ENCODE results near the gene KTN1.

DNA sequence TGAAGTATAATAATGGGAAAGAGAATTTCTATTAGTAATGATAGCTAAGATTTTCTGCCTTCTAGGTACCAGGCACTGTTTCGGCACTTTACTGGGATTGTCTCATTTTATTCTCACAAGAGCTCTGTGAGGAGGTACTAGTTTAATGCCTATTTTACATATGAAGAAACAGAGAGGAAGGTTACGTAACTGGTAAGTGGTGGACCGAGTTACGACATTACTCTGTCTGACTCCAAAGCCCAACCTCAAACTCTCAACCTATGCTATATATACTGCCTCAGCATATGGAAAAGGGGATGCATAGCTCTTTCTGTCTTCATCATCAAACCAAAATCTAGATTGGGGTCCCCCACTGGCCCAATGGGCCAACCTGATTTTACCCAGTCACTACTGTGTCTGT, 133.5 kb downstream of the KTN1 start:
- TF ChIP-seq, protein P1, sequence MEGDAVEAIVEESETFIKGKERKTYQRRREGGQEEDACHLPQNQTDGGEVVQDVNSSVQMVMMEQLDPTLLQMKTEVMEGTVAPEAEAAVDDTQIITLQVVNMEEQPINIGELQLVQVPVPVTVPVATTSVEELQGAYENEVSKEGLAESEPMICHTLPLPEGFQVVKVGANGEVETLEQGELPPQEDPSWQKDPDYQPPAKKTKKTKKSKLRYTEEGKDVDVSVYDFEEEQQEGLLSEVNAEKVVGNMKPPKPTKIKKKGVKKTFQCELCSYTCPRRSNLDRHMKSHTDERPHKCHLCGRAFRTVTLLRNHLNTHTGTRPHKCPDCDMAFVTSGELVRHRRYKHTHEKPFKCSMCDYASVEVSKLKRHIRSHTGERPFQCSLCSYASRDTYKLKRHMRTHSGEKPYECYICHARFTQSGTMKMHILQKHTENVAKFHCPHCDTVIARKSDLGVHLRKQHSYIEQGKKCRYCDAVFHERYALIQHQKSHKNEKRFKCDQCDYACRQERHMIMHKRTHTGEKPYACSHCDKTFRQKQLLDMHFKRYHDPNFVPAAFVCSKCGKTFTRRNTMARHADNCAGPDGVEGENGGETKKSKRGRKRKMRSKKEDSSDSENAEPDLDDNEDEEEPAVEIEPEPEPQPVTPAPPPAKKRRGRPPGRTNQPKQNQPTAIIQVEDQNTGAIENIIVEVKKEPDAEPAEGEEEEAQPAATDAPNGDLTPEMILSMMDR (IDR thresholded peaks at IDR 0.05; ENCODE audit: low read depth, low read length, poor library complexity, severe bottlenecking) = no peak
- TF ChIP-seq EZH2phosphoT487 (IDR thresholded peaks at IDR 0.05; ENCODE audit: borderline replicate concordance, low read length) = no peak

Data from DOHH2 (cell line).